Measurements from ENCODE around the gene SEC14L2.

DNA sequence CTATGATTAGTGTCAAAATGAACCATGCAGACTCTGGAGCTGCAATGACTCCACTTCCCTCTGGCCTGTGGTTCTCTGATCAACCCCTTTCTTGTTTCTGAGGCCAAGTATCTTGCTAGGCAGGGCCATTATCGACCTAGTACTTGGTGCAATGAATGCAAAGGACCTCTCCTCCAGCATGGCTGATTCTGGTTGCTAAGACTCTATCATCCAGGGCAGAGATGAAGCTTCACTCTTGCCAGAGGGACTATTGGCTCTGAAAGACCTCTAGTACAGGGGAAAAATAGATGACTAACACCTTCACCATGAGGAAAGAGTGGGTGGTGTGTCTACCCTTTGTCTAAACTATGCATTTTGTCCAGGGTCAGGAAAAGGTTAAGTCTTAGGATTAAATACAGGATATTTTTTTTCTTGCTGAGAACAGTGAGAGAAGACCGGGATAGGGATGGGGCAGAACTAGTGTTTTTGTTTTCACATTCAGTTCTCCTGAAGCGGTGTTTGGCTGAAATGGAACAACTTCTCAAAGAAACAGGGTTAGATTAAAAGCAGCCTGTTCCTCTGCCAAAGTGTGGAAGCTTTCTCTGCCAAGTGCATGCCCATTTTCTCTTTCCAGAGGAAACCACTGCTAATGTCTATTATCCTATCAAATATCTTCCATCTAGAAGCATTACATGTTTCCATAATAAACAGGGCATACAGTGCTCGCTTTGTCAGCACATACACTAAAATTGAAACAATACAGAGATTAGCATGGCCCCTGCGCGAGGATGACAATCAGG lies 23.7 kb downstream of the SEC14L2 start:
- TF ChIP-seq, protein P1, sequence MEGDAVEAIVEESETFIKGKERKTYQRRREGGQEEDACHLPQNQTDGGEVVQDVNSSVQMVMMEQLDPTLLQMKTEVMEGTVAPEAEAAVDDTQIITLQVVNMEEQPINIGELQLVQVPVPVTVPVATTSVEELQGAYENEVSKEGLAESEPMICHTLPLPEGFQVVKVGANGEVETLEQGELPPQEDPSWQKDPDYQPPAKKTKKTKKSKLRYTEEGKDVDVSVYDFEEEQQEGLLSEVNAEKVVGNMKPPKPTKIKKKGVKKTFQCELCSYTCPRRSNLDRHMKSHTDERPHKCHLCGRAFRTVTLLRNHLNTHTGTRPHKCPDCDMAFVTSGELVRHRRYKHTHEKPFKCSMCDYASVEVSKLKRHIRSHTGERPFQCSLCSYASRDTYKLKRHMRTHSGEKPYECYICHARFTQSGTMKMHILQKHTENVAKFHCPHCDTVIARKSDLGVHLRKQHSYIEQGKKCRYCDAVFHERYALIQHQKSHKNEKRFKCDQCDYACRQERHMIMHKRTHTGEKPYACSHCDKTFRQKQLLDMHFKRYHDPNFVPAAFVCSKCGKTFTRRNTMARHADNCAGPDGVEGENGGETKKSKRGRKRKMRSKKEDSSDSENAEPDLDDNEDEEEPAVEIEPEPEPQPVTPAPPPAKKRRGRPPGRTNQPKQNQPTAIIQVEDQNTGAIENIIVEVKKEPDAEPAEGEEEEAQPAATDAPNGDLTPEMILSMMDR (IDR thresholded peaks at IDR 0.05; ENCODE audit: insufficient read depth, low read length, poor library complexity, severe bottlenecking): no peak
- TF ChIP-seq EZH2phosphoT487 (conservative IDR thresholded peaks at IDR 0.05; ENCODE audit: low read length): no peak
